Cardiac ventricle fibroblast (primary cell): ENCODE data around the gene WNT3A. TPM values are rescaled to one million over a fixed set of nuclear protein-coding genes. Genes with fewer than 3 reads are reported as not detected.

Experiments used
- total RNA-seq: library from RNA; depleted of rRNA; stranded (reverse); fragments of >200 nt; gene quantifications from 2 replicates; pipeline ENCODE4 v1.2.3, GENCODE V29; 2015

Gene WNT3A, protein sequence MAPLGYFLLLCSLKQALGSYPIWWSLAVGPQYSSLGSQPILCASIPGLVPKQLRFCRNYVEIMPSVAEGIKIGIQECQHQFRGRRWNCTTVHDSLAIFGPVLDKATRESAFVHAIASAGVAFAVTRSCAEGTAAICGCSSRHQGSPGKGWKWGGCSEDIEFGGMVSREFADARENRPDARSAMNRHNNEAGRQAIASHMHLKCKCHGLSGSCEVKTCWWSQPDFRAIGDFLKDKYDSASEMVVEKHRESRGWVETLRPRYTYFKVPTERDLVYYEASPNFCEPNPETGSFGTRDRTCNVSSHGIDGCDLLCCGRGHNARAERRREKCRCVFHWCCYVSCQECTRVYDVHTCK
- total RNA-seq, result not detected in 2 replicates

DNA sequence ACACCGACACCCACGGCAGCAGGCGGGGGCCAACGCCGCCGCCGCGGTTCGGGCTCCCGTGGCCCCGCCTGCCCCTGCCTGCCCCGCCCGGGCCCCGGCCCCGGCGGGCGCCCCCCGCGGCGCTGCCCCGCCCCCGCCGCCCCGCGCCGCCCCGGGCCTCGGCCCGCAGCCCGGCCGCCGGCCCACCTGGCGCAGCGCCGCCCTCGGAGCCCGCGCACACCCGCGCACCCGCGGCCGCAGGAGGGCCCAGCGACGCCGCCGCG is at the start of gene WNT3A:
Gene WNT3A (plus strand): TSS at position 213 of the 263 bp plus-strand sequence. CDS start 131 bp downstream, outside the sequence.

DNA sequence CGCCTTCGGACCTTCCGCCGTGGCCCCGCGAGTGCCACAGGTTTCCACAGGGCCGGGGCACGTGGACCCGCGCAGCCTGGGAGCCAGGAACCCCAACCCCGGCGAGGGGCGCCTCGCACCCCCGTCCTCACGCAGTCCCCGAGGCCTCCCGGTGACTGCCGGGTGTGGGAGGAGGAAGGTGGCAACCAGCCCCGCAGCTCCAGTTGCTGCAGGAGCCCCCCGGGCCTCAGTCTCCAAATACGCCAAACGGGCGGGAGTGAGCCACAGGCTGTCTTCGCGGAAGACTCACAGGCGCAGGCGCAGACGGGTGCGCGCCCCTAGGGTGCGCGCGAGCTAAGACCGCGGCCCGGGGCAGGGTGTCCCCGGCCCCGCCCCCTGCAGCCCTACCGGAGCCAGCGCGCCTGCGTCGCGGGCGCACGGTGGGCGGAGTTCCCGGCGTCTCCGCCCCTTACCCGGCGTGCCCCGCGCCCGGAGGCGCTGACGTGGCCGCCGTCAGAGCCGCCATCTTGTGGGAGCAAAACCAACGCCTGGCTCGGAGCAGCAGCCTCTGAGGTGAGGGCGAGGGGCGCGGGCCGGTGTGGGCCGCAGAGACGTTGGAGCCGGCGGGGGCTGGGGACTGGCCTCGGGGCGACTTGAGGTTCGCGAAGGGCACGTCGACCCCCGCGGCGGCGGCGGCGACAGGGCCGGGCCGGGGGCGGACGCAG is 75.6 kb downstream of the WNT3A start, which contains the start of gene ARF1:
Gene ARF1 (plus strand): TSS at position 495 of the 704 bp plus-strand sequence. CDS start 14,407 bp downstream, outside the sequence.

DNA sequence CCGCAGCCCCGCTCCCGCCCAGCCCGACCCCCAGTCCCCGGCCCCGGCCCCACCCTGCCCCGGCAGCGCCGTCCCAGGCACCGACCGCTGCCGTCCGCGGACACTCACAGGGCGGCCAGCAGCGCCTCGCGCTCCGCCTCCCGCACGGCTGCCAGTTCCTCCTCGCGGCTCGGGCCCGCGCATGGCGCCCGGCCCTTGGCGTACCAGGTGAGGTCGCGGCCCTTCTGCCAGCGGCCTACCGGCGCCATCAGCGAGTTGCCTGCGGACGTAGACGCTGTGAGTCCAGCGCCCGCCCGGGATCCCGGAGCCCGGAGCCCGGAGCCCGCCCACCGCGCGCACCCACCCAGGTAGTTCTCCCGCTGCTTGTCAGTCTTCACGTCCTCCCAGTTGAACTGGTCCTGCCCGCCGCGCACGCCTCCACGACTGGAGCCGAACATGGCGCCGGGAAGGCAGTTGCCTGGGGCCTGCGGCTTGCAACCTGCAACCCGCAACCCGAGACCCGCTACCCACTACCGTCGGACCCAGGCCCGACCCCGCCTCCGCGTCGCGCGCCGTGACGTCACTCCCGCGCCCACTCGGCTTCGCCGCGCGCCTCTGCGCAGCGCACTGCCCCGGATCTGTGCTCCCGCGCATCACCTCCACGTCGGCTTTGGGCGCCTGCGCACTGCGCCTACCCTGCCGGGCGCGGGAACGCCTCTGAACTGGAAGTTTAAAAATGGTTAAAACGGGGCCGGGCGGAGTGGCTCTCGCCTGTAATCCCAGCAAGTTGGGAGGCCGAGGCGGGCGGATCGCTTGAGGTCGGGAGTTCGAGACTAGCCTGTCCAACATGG is 96.2 kb downstream of the WNT3A start, which contains the start of gene C1orf35:
Gene C1orf35 (minus strand): TSS at position 535 of the 830 bp plus-strand sequence. CDS start 98 bp downstream, at position 437.

DNA sequence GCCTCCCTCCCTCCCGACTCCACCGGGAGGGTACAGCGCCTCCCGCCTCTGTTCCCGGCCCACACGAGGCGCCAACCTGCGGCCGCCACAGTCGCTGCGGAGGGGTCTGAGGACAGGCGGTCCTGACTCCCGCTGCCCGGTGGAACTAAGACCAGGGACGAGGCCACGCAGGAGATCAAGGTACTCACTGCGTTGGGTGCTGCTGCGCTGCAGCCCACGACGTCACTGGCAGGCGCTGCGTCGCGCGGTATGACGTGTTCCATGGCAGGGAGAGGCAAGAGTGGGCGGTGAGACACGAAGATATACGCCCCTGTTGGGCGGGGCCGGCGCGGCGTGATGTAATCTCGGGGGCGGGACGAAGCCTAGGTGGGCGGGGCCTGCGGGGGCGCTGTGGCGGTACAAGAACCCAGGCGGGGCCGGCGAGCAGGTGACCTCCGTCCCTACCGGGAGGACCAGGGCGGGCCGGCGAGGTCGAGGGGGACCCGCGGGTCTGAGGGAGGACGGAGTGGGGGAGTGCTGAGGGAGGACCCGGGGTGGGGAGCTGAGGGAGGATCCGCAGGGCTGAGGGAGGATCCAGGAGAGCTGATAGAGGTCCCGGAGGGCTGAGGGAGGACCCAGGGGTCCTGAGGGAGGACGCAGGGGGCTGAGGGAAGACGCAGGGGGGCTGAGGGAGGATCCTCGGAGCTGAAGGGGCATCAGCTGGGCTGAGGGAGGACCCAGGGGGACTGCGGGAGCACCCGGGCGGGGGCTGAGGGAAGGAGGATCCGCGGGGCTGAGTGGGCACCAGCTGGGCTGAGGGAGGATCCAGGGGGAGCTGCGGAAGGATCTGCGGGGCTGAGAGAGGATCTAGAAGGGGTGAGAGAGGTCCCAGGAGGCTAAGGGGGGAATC is 102.5 kb downstream of the WNT3A start, which contains the start of gene MRPL55:
Gene MRPL55 (minus strand): TSS at position 227 of the 889 bp plus-strand sequence. CDS start 1,039 bp downstream, outside the sequence.

Other genes starting within 250 kb of the WNT3A start
- not detected in 2 replicates for gene PRSS38, start 191.3 kb upstream of the WNT3A start, total RNA-seq
- 0.12 TPM in 1 of 2 replicates, not detected in the other for gene WNT9A, start 59.1 kb upstream of the WNT3A start, total RNA-seq
- 270 and 296 TPM in 2 replicates for gene ARF1, start 75.7 kb downstream of the WNT3A start, total RNA-seq
- 10.4 and 13.4 TPM in 2 replicates for gene C1orf35, start 96.3 kb downstream of the WNT3A start, total RNA-seq
- 60.0 and 69.2 TPM in 2 replicates for gene MRPL55, start 102.3 kb downstream of the WNT3A start, total RNA-seq
- gene GUK1, start 133.3 kb downstream of the WNT3A start, total RNA-seq, result 263 and 302 TPM in 2 replicates
- gene GJC2, start 142.9 kb downstream of the WNT3A start, total RNA-seq, result 0.37 and 0.49 TPM in 2 replicates
- 3.2 and 6.6 TPM in 2 replicates for gene IBA57, start 158.8 kb downstream of the WNT3A start, total RNA-seq
- gene OBSCN, start 201.0 kb downstream of the WNT3A start, total RNA-seq, result 4.8 and 6.0 TPM in 2 replicates